Measurements from ENCODE around the gene ESM1.
"Not testable (repeated sequence)": the region's sequence is repeated elsewhere in the genome, so short reads cannot be mapped to it uniquely, and the experiment has no call there.

ESM1 gene

GRCh38 chr5:54985301-54986268 lies at the start of gene ESM1:
Gene ESM1, minus strand, starts transcription at chr5:54985593. Its CDS starts 76 bp downstream, at chr5:54985517.
- DNase-seq: no peak

- DNase-seq: no peak
Measured at GRCh38 chr5:55033568-55033967, 48.2 kb upstream of the ESM1 start.

- no peak for DNase-seq
Measured at GRCh38 chr5:55031492-55031891, 46.1 kb upstream of the ESM1 start.

GRCh38 chr5:55030676-55031369 lies 45.4 kb upstream of the ESM1 start:
- DNase-seq: no peak

- no peak for DNase-seq
Measured at GRCh38 chr5:55030220-55030619, 44.8 kb upstream of the ESM1 start.

- DNase-seq: no peak
Measured at GRCh38 chr5:55027595-55027994, 42.2 kb upstream of the ESM1 start.

- no peak for DNase-seq
Measured at GRCh38 chr5:55022450-55022849, 37.1 kb upstream of the ESM1 start.

GRCh38 chr5:55021821-55022220 lies 36.4 kb upstream of the ESM1 start:
- no peak for DNase-seq

- no peak for DNase-seq
Measured at GRCh38 chr5:55021410-55021809, 36.0 kb upstream of the ESM1 start.

GRCh38 chr5:55010149-55010548 lies 24.8 kb upstream of the ESM1 start:
- DNase-seq: not testable (repeated sequence)

GRCh38 chr5:55004729-55005128 lies 19.3 kb upstream of the ESM1 start:
- no peak for DNase-seq

- no peak for DNase-seq
Measured at GRCh38 chr5:55003432-55004065, 18.2 kb upstream of the ESM1 start.

GRCh38 chr5:55002166-55002565 lies 16.8 kb upstream of the ESM1 start:
- not testable (repeated sequence) for DNase-seq

- DNase-seq: no peak
Measured at GRCh38 chr5:54997081-54997480, 11.7 kb upstream of the ESM1 start.

GRCh38 chr5:54996466-54996865 lies 11.1 kb upstream of the ESM1 start:
- DNase-seq: no peak

GRCh38 chr5:54995168-54995567 lies 9.8 kb upstream of the ESM1 start:
- no peak for DNase-seq

- DNase-seq: no peak
Measured at GRCh38 chr5:54994628-54995027, 9.2 kb upstream of the ESM1 start.

- no peak for DNase-seq
Measured at GRCh38 chr5:54993318-54993717, 7.9 kb upstream of the ESM1 start.

- DNase-seq: no peak
Measured at GRCh38 chr5:54991416-54991815, 6.0 kb upstream of the ESM1 start.

- DNase-seq: no peak
Measured at GRCh38 chr5:54990841-54991258, 5.5 kb upstream of the ESM1 start.

GRCh38 chr5:54988817-54989216 lies 3.4 kb upstream of the ESM1 start:
- no peak for DNase-seq

- DNase-seq: no peak
Measured at GRCh38 chr5:54988218-54988617, 2.8 kb upstream of the ESM1 start.

GRCh38 chr5:54986269-54986654 lies 869 bp upstream of the ESM1 start:
- DNase-seq: no peak

GRCh38 chr5:54981928-54982327 lies 3.5 kb downstream of the ESM1 start:
- DNase-seq: no peak
